OCI-LY3 (cell line): ENCODE data around the gene DCLK1.

Experiments used
- H2AFZ ChIP-seq: fragments of 200-600, 300-600 bp; shearing (Covaris generic); 2 replicates; pipeline ENCODE4 v1.6.0; 2014; ENCODE audit warnings: antibody characterized with exemption, low read depth, low read length
- H3K27ac ChIP-seq: fragments of 200-600, 300-600 bp; sonication (generic); 2 replicates; pipeline ENCODE4 v1.5.1; 2014; ENCODE audit warnings: mild to moderate bottlenecking, low read length, moderate library complexity, mixed read lengths
- H3K27me3 ChIP-seq: fragments of 200-600, 300-600 bp; sonication (generic); 2 replicates; pipeline ENCODE4 v1.6.1; 2014; ENCODE audit warnings: low read depth, low read length, mixed read lengths
- H3K36me3 ChIP-seq: fragments of 200-600, 300-600 bp; sonication (generic); replicated peaks from 2 replicates; pipeline ENCODE3; 2014; ENCODE audit warnings: low read depth, low read length, mixed read lengths
- H3K4me1 ChIP-seq: fragments of 300-600, 200-600 bp; sonication (generic); 2 replicates; pipeline ENCODE4 v1.6.1; 2014; ENCODE audit warnings: low read length, mixed read lengths
- H3K4me2 ChIP-seq: fragments of 200-600, 300-600 bp; sonication (generic); 2 replicates; pipeline ENCODE4 v1.6.1; 2014; ENCODE audit warnings: low read length, mixed read lengths
- H3K4me3 ChIP-seq: fragments of 300-600, 200-600 bp; sonication (generic); 2 replicates; pipeline ENCODE4 v1.5.1; 2014; ENCODE audit warnings: antibody characterized with exemption, mild to moderate bottlenecking, low read length, moderate library complexity
- H3K79me2 ChIP-seq: fragments of 300-600, 200-600 bp; shearing (Covaris generic); 2 replicates; pipeline ENCODE4 v1.6.1; 2014; ENCODE audit warnings: mild to moderate bottlenecking, low read length, mixed read lengths
- H3K9ac ChIP-seq: fragments of 300-600, 200-600 bp; shearing (Covaris generic); 2 replicates; pipeline ENCODE4 v1.6.0; 2014; ENCODE audit warnings: mild to moderate bottlenecking, low read length, moderate library complexity
- H3K9me3 ChIP-seq: fragments of 200-600, 300-600 bp; shearing (Covaris generic); 2 replicates; pipeline ENCODE4 v1.6.1; 2014; ENCODE audit warnings: low read length, mixed read lengths; ENCODE audit not compliant: insufficient read depth
- H4K20me1 ChIP-seq: fragments of 200-600, 300-600 bp; sonication (generic); 2 replicates; pipeline ENCODE4 v1.6.1; 2016; ENCODE audit warnings: low read length, mixed read lengths; ENCODE audit not compliant: insufficient read depth
- EZH2phosphoT487 ChIP-seq: fragments of 200-600 bp; shearing (Covaris generic); IDR thresholded peaks from 2 replicates; pipeline ENCODE4 v1.6.1; 2018; ENCODE audit warnings: antibody characterized with exemption, mixed run types, low read depth
- TF ChIP-seq, protein P1 (sequence below): fragments of 200-600, 300-600 bp; sonication (generic); IDR thresholded peaks from 2 replicates; pipeline ENCODE4 v1.5.1; 2014; ENCODE audit warnings: antibody characterized with exemption, low read length, low read depth

DCLK1 gene

DNA sequence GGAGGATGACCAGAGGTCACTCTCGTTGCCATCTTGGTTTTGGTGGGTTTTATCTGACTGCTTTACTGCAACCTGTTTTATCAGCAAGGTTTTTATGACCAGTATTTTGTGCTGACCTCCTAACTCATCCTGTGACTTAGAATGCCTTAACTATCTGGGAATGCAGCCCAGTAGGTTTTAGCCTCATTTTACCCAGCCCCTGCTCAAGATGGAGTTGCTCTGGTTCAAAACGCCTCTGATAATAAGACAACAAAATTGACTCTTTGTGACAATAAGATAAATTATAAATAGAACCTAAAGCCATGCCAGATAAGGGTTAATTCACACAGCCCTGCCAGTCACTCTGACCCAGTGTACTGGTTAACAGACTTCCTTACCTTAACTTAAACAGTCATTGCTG is 387.0 kb downstream of the DCLK1 start:
- H3K79me2 ChIP-seq, result no peaks in the 10 kb centered on the region
- no peak overlapping the region for H3K4me2 ChIP-seq

DNA sequence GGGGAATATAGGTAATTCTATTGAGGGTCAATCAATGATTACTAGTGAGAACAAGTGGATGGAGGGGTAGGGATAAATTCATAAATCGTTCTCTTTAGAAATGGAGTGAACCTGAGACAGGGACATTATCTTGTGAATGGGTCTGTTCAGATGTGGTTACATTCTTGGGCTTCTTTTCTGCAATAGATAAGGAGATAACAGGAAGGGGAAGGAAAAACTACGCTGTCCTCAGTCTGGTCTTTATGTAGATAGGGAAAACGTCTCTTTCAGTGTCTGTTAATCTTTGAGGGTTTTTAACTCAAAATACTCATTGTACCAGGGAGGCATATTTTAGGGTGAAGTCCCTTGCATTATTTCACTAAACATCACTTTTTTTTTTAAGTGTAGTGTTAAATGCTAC is 388.0 kb downstream of the DCLK1 start:
- Histone ChIP-seq H3K9ac (no peak overlapping the region), H2AFZ (no peak overlapping the region), H3K36me3 (no peaks in the 10 kb centered on the region), H3K79me2 (no peaks in the 10 kb centered on the region), H3K4me3 (no peak overlapping the region), H3K27ac (no peak overlapping the region), H3K27me3 (peaks cover 3% of the 10 kb centered on the region; the same call in 1 of the 2 replicates), H3K9me3 (no peaks in the 10 kb centered on the region), H3K4me2 (no peak overlapping the region), H3K4me1 (no peaks in the 10 kb centered on the region), H4K20me1 (no peaks in the 10 kb centered on the region)
- TF ChIP-seq, protein P1, sequence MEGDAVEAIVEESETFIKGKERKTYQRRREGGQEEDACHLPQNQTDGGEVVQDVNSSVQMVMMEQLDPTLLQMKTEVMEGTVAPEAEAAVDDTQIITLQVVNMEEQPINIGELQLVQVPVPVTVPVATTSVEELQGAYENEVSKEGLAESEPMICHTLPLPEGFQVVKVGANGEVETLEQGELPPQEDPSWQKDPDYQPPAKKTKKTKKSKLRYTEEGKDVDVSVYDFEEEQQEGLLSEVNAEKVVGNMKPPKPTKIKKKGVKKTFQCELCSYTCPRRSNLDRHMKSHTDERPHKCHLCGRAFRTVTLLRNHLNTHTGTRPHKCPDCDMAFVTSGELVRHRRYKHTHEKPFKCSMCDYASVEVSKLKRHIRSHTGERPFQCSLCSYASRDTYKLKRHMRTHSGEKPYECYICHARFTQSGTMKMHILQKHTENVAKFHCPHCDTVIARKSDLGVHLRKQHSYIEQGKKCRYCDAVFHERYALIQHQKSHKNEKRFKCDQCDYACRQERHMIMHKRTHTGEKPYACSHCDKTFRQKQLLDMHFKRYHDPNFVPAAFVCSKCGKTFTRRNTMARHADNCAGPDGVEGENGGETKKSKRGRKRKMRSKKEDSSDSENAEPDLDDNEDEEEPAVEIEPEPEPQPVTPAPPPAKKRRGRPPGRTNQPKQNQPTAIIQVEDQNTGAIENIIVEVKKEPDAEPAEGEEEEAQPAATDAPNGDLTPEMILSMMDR, result no peak
- no peak for TF ChIP-seq EZH2phosphoT487

More for the DNA sequence above, 387.0 kb downstream of the DCLK1 start:
- Histone ChIP-seq H3K9me3 (no peaks in the 10 kb centered on the region; the same call in 1 of the 2 replicates), H3K9ac (no peak overlapping the region), H3K36me3 (no peaks in the 10 kb centered on the region), H4K20me1 (no peaks in the 10 kb centered on the region), H3K4me1 (no peaks in the 10 kb centered on the region), H2AFZ (no peak overlapping the region), H3K27ac (no peak overlapping the region), H3K27me3 (peaks cover 3% of the 10 kb centered on the region; the same call in 1 of the 2 replicates), H3K4me3 (no peak overlapping the region)
- TF ChIP-seq, protein P1, result no peak
- no peak for TF ChIP-seq EZH2phosphoT487

DNA sequence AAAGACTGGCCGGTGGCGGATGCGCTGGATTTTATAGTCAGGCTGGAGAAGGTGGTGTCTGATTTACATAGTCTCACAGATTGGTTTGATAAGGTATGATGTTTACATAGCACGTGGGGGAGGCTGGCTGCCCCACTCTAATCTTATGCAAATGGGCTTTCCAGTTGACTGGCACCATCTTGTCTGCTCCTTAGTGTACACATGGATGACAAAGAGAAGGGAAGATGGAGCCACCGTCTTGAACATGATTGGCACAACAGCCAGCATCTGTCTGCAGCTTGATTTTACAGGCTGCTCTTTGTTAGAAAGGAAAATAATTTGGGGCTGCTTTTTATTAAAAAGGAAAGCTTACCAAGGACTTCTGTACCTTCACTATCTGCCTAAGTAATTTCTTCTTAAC is 389.5 kb downstream of the DCLK1 start:
- no peaks in the 10 kb centered on the region for H3K4me1 ChIP-seq
- peaks cover 3% of the 10 kb centered on the region; the same call in 1 of the 2 replicates for H3K27me3 ChIP-seq
- H4K20me1 ChIP-seq, result no peaks in the 10 kb centered on the region
- no peak overlapping the region for H3K27ac ChIP-seq
- TF ChIP-seq EZH2phosphoT487, result no peak
- TF ChIP-seq, protein P1, result no peak
- H3K4me2 ChIP-seq, result no peak overlapping the region
- H3K9ac ChIP-seq, result no peak overlapping the region
- no peaks in the 10 kb centered on the region for H3K9me3 ChIP-seq
- no peak overlapping the region for H2AFZ ChIP-seq
- H3K4me3 ChIP-seq, result no peak overlapping the region
- no peaks in the 10 kb centered on the region for H3K36me3 ChIP-seq
- H3K79me2 ChIP-seq, result no peaks in the 10 kb centered on the region

DNA sequence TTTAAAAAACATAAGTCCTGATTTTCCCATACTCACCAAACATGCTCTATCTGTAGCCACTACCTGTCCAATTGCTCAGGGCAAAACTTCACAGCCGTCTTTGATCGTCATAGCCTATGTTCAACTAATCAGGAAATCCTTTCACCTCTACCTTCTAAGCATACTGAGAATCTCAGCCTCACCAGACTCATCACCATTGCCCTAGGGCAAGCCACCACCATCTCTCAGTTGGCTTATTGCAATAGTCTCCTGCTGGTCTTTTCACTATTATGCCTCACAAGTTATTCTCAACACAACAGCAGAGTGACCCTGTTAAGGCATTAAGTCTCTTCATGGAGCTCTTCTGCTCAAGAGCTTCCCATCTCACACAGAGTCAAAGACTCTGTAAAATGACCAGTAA is 394.3 kb downstream of the DCLK1 start:
- no peak overlapping the region for H3K27ac ChIP-seq
- H3K79me2 ChIP-seq, result no peaks in the 10 kb centered on the region
- H3K4me2 ChIP-seq, result no peak overlapping the region
- H3K36me3 ChIP-seq, result no peaks in the 10 kb centered on the region
- TF ChIP-seq EZH2phosphoT487, result no peak
- TF ChIP-seq, protein P1, result no peak
- no peaks in the 10 kb centered on the region for H3K9me3 ChIP-seq
- no peaks in the 10 kb centered on the region for H3K27me3 ChIP-seq
- H3K4me1 ChIP-seq, result no peaks in the 10 kb centered on the region
- no peaks in the 10 kb centered on the region for H4K20me1 ChIP-seq
- H3K9ac ChIP-seq, result no peak overlapping the region
- no peak overlapping the region for H3K4me3 ChIP-seq
- no peak overlapping the region for H2AFZ ChIP-seq
